ENCODE data around the gene CMBL.

- TF ChIP-seq POLR2A (IDR thresholded peaks at IDR 0.05; ENCODE audit: low read depth, low read length) (no peak), TAF1 (IDR thresholded peaks at IDR 0.05; ENCODE audit: borderline replicate concordance, low read depth, low read length) (no peak), POLR2AphosphoS5 (IDR thresholded peaks at IDR 0.05; ENCODE audit: low read depth, low read length) (no peak)
These were observed 35.4 kb downstream of the CMBL start for GRCh38 chr5:10272053-10272874.

Data from GM12892 (cell line).